Measurements from ENCODE around the gene RNF157. TPM values are rescaled to one million over a fixed set of nuclear protein-coding genes. Genes with fewer than 3 reads are reported as not detected.
A peak's percentile ranks its signal among the peaks of the same experiment; 100 is the strongest.

Gene RNF157
- total RNA-seq, 1 experiment from 2014 or later: 0.86 TPM

DNA sequence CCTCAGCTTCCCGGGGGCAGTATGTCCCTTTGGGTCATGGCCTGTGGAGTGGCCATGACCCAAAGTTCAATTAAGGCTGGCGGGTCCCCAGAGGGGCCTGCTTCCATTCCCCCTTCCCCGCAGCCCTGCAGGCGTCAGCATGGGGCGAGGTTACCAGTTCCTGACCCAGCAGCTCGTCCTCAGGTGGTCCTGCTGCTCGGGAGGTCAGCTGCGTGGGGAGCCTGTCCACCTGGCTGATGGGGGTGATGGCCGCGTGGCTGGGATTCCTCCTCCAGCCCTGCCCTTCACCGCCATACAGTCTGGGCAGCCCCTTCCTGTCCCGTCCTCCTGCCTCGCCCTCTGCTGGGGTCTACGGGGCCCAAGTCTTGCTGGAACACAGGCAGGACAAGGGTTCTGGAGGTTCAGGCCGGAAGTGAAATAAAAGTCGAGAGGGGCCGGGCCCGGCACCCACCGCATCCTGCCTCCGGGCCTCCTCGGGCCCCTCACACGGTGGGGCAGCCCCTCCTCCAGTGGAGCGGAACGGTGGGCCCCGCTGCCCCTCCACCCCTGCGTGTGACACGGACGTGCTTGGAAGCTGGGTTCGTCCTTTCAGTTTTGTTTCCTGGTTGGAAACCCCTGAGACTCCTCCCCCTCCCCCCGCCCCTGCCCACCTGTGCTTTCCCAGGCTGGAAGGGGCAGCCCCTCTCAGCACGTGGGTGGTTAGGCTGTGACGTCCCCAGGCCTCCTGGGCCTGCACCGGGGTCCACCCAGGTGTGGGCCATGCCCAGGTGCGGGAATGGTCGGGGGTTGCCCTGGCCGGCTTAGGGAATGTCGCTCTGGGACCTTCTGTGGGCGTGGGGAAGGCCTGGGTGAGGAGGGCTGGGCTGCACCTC is 31.6 kb upstream of the RNF157 start:
- Histone ChIP-seq H3K9me3 (ENCODE audit: control insufficient read depth in 1 of 2, insufficient read depth in 1 of 2, low read depth in 1 of 2, low read length in 2 of 2) (no peaks in the 10 kb centered on the region), H3K4me1 (ENCODE audit: control insufficient read depth in 1 of 2, insufficient read depth in 2 of 2, low read length in 2 of 2) (peaks cover 0 to 14% of the 10 kb centered on the region in 2 experiments; a peak in 3 of 4 replicates), H2AFZ (ENCODE audit: low read depth, low read length, poor library complexity, severe bottlenecking) (no peak overlapping the region), H4K20me1 (ENCODE audit: insufficient read depth) (no peaks in the 10 kb centered on the region), H3K79me2 (ENCODE audit: insufficient read depth, low read length) (peaks cover 11% of the 10 kb centered on the region; the same call in 1 of the 2 replicates), H3K4me3 (replicated peaks in 1 of 2; ENCODE audit: low read depth in 1 of 2, low read length in 2 of 2) (no peak overlapping the region), H3K9me2 (ENCODE audit: insufficient read depth) (no peaks in the 10 kb centered on the region), H3K27ac (ENCODE audit: low read depth, low read length) (no peak overlapping the region; the same call in 1 of the 2 replicates), H3K4me2 (ENCODE audit: low read length) (no peak overlapping the region), H3K36me3 (ENCODE audit: control insufficient read depth in 1 of 2, insufficient read depth in 2 of 2, low read length in 2 of 2) (peaks cover 3 to 21% of the 10 kb centered on the region in 2 experiments; a peak in 2 of 4 replicates), H3K9ac (ENCODE audit: low read length) (no peak overlapping the region), H3K27me3 (ENCODE audit: insufficient read depth, low read length) (no peaks in the 10 kb centered on the region)
- no peak for DNase-seq (ENCODE audit: low read depth, low spot score)
- ATAC-seq: peak; percentile 15; the same call in 1 of the 2 replicates
- no TSS peak for BruUV-seq (replicated peaks)
- RAD21 ChIA-PET (ENCODE audit: low non-redundant PET in 1 of 2, low total read pairs in 2 of 2, uncharacterized antibody in 2 of 2, unreplicated experiment in 2 of 2): no interaction called here
- TF ChIP-seq POLR2AphosphoS5 (IDR thresholded peaks at IDR 0.05; ENCODE audit: low read depth, low read length): peak; percentile 54; the same call in 1 of the 2 replicates
- TF ChIP-seq, protein P1, sequence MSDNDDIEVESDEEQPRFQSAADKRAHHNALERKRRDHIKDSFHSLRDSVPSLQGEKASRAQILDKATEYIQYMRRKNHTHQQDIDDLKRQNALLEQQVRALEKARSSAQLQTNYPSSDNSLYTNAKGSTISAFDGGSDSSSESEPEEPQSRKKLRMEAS (IDR thresholded peaks at IDR 0.05): no peak
- TF ChIP-seq, protein P2, sequence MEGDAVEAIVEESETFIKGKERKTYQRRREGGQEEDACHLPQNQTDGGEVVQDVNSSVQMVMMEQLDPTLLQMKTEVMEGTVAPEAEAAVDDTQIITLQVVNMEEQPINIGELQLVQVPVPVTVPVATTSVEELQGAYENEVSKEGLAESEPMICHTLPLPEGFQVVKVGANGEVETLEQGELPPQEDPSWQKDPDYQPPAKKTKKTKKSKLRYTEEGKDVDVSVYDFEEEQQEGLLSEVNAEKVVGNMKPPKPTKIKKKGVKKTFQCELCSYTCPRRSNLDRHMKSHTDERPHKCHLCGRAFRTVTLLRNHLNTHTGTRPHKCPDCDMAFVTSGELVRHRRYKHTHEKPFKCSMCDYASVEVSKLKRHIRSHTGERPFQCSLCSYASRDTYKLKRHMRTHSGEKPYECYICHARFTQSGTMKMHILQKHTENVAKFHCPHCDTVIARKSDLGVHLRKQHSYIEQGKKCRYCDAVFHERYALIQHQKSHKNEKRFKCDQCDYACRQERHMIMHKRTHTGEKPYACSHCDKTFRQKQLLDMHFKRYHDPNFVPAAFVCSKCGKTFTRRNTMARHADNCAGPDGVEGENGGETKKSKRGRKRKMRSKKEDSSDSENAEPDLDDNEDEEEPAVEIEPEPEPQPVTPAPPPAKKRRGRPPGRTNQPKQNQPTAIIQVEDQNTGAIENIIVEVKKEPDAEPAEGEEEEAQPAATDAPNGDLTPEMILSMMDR (IDR thresholded peaks at IDR 0.05 in 2 of 3, conservative IDR thresholded peaks at IDR 0.05 in 1 of 3; ENCODE audit: borderline replicate concordance in 1 of 3, insufficient read depth in 1 of 3, low read depth in 2 of 3, low read length in 2 of 3): no peak
- no peak for TF ChIP-seq SIN3A (IDR thresholded peaks at IDR 0.05; ENCODE audit: low read depth)
- TF ChIP-seq, protein P3, sequence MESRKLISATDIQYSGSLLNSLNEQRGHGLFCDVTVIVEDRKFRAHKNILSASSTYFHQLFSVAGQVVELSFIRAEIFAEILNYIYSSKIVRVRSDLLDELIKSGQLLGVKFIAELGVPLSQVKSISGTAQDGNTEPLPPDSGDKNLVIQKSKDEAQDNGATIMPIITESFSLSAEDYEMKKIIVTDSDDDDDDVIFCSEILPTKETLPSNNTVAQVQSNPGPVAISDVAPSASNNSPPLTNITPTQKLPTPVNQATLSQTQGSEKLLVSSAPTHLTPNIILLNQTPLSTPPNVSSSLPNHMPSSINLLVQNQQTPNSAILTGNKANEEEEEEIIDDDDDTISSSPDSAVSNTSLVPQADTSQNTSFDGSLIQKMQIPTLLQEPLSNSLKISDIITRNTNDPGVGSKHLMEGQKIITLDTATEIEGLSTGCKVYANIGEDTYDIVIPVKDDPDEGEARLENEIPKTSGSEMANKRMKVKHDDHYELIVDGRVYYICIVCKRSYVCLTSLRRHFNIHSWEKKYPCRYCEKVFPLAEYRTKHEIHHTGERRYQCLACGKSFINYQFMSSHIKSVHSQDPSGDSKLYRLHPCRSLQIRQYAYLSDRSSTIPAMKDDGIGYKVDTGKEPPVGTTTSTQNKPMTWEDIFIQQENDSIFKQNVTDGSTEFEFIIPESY (IDR thresholded peaks at IDR 0.05; ENCODE audit: extremely low read depth, insufficient replicate concordance, low read length): no peak
- intact Hi-C loops (cut with micrococcal nuclease): no loop called here
- CTCF ChIA-PET: interaction anchor here (1.2 kb wide), 1 partner anchor 147 kb away, joined by 3 read pairs; no protein-coding TSS in a partner anchor
- POLR2A ChIA-PET: no interaction called here

All from HCT116 (cell line).